ENCODE data around the gene CHODL.

CHODL gene, protein sequence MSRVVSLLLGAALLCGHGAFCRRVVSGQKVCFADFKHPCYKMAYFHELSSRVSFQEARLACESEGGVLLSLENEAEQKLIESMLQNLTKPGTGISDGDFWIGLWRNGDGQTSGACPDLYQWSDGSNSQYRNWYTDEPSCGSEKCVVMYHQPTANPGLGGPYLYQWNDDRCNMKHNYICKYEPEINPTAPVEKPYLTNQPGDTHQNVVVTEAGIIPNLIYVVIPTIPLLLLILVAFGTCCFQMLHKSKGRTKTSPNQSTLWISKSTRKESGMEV
- 0 to 0.13 (median 0.04) reads per million in 18 experiments for total RNA-seq

GRCh38 chr21:18244671-18245463 is at the start of gene CHODL:
Gene CHODL (plus strand): TSS chr21:18244833. CDS start chr21:18245224, 391 bp downstream.
- DNase-seq: no peak

- no peak for DNase-seq
Measured at GRCh38 chr21:18204931-18205330, 39.7 kb upstream of the CHODL start.

- no peak for DNase-seq
Measured at GRCh38 chr21:18218331-18218730, 26.3 kb upstream of the CHODL start.

- no peak for DNase-seq
Measured at GRCh38 chr21:18220498-18220897, 24.1 kb upstream of the CHODL start.

- DNase-seq: no peak
Measured at GRCh38 chr21:18222346-18222745, 22.3 kb upstream of the CHODL start.

DNA sequence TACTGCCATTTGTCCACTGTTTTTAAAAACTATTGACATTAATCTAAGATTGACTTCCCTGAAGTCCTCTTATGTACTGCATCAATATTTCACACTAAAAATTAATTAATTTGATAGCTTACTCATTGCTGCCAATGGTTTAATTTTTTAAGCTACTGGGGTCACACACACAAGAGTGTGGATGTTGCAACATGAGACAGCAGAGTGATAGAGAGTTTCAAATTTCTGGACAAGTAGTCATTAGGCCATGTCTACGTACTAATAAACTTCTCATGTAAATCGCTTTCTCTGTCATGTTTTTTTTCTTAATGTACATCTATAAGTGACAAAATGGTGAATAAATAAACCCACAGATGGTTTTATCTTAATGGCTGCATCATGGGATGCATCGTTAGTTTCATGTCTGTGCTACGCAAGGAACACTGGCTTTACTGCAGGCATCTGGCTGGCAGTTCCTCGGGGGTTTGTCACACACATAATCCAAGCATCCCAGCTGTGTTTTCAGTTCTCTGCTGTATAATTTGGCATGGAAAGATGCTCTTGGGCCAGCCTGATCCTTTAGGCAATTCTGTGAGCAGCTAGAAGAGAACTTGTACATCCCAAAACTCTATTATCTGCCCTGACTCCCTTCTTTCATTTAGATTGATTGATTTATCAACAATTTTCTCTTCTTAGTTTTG is 16.4 kb upstream of the CHODL start:
- DNase-seq: no peak

DNA sequence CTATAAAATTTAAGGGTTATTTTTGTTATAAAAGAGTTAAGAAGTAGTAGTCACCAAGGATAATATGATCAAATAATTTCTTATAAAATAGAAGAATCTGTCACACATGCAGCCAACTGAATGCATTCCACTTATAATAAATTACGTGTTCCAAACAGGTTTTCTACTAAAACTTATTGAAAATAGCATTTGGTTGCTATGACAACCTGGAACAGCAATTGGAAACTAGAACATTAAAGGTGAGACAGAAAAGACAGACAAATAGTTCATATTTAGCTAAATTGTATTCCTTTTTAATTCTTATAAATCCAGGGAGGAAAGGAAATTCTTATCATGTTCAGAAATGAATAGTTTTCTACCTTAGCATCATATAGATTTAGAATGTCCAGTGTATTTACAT is 9.1 kb upstream of the CHODL start:
- no peak for DNase-seq

DNA sequence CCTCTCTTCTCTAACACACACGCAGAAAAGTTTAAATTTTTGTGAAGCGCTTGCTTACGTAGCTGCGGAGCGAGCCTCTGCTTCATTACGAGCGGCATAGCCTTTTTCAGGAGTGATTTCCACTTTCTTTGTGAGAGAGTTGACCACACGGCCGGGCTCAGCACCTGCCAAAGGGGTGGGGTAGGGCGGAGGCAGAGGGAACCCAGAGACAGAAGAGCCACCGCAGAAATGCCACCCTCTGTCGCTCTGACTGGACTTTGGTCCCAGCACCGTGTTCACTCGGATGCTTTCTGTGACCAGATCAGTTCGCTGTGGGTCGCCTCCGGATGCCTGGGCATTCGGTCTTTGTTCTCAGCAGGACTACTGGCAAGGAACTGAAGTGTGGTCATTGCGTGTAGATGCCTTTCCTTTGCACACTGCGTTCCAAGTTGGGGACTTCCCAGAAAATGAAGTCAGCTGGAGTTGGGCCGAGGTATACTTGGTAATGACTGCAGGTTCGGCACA is 883 bp downstream of the CHODL start:
- DNase-seq: no peak

DNA sequence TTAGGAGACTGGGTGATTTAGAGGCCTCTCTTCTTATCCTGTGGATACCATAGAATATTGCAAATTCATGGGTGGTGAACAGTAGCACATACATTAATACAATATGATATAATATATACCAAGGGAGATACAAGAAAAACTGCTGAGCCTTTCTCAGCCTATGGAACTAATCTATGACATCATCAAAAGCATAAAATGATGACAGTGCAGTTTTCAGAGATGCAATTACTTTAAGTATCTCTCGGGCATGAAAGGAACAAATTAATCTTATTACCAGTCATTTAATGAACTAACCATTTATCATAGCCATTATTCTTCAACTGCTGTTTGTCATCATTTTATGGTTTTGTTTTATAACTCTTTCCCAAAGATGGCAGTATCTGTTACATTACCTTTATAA is 3.5 kb downstream of the CHODL start:
- DNase-seq: no peak

DNA sequence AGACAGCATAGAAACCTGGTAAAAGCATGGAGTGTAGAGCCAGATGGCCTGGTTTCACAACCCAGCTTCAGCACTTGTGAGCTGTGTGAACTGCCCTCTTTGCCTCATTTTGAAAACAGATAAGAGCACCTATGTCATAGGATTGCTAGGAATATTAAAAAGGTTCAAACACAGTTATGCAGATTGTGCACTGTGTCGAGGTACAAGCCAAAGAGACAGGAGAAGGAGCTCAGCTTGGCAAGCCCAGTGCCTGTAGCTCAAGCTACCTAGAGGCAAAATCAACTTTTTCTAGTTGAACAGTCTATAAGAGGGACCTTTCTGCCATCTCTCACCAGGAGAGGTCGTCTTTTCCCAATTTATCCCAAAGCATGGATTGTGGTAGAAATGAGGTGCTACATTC is 5.0 kb downstream of the CHODL start:
- DNase-seq: no peak

GRCh38 chr21:18251065-18251464 is 6.4 kb downstream of the CHODL start:
- no peak for DNase-seq

GRCh38 chr21:18252256-18252655 is 7.6 kb downstream of the CHODL start:
- no peak for DNase-seq

DNA sequence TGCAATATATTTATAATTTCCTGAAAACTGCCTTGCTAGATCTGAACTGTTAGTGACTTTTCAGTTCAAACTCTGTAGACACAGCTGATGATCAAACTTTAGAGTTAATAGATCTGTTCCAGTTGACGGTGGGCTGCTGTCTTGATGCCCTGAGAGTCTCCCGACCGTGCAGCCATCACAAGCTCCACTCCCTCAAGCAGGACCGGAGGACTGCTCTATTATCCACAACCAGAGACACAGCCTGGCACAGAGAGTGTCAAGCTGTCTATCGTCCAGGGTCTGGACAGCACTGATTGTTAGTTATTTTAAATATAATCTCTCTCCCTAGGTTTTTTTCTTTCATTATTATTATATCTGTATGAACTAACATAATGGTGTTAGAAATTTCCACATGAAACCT is 8.0 kb downstream of the CHODL start:
- no peak for DNase-seq

GRCh38 chr21:18253221-18253620 is 8.6 kb downstream of the CHODL start:
- no peak for DNase-seq

DNA sequence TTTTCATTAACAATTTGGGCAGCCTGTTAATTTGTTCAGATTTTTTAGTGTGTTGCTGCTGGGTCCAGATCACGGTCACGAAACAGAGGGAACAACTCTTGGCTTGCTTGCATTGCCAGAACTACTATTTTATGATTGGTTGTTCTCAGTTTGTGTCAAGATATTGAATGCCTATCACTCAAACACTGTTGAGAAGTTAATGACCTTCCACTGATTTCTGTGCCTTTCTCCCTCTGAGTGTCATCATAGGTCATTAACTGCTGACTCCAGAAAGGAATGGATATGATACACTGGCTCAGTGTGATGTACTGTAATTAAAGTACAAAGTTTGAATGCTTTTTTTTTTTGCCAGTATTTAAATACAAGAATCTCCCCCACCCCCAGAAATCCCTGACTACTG is 9.2 kb downstream of the CHODL start:
- DNase-seq: no peak

DNA sequence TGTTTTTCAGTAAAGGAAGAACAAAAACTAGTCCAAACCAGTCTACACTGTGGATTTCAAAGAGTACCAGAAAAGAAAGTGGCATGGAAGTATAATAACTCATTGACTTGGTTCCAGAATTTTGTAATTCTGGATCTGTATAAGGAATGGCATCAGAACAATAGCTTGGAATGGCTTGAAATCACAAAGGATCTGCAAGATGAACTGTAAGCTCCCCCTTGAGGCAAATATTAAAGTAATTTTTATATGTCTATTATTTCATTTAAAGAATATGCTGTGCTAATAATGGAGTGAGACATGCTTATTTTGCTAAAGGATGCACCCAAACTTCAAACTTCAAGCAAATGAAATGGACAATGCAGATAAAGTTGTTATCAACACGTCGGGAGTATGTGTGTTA is 21.3 kb downstream of the CHODL start:
- no peak for DNase-seq

DNA sequence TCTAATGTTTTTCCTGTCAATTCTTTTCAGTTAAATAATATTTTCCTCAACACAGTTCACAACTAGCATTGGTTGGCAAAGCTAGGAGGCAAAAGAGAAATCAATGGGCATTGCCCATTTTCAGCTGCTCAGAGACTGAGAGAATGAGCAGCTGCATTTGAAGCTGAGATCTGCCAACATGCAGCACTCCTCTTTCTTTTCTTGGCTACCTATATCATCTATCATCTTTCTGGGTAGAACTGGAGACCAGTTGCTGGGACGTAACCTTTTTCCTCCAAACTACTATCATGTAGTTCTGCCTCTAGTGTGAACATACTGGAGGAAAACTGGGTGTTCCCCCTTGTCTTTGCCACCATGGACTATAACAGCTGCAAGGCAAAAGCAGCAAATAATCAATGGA is 22.9 kb downstream of the CHODL start:
- DNase-seq: no peak

GRCh38 chr21:18268906-18269305 is 24.3 kb downstream of the CHODL start:
- no peak for DNase-seq

GRCh38 chr21:18269856-18270255 is 25.2 kb downstream of the CHODL start:
- DNase-seq: no peak

GRCh38 chr21:18273400-18273799 is 28.8 kb downstream of the CHODL start:
- no peak for DNase-seq

GRCh38 chr21:18274370-18274769 is 29.7 kb downstream of the CHODL start:
- DNase-seq: no peak

DNA sequence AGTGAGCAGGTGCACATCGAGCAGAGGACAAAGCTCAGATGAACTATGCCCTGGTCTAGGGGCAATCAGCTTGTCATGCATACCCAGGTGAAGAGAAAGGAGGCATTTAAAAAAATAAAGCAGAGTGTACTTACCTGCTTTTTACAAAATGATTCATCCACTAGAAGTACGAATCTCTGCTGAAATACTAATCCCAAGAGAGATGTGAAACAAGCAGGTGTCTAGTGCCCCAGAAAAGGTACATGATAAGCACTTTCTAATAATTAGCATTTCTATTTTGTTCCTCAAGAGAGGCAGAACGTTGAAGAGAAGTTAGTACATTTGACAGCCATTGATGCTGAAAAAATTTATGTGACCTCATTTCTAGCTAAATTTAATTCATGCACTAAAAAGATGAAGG is 31.1 kb downstream of the CHODL start:
- DNase-seq: no peak

- DNase-seq: no peak
Measured at GRCh38 chr21:18285379-18285778, 40.7 kb downstream of the CHODL start.

DNA sequence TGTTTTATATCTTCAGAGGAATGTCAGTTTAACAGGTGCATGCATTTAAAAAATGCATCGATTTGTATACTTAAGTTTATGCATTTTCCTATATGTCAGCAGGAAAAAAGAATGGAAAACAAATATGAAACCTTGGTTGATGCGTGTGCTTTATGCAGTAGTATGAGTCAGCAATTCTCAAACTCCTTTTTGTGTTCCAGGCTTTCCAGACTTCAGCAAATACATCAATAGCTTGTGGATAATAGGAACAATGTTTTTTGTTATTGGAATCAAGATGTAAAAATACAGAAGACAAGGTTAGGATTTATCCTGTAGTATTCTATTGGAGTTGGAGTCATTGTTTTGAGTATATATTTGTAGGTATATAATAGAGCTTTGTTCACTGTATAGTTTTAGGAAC is 45.2 kb downstream of the CHODL start:
- no peak for DNase-seq

Data from inflammatory macrophage (primary cell).